Measurements from ENCODE around the gene MRTFA.
"Not testable (repeated sequence)": the region's sequence is repeated elsewhere in the genome, so short reads cannot be mapped to it uniquely, and the experiment has no call there.

MRTFA gene

DNA sequence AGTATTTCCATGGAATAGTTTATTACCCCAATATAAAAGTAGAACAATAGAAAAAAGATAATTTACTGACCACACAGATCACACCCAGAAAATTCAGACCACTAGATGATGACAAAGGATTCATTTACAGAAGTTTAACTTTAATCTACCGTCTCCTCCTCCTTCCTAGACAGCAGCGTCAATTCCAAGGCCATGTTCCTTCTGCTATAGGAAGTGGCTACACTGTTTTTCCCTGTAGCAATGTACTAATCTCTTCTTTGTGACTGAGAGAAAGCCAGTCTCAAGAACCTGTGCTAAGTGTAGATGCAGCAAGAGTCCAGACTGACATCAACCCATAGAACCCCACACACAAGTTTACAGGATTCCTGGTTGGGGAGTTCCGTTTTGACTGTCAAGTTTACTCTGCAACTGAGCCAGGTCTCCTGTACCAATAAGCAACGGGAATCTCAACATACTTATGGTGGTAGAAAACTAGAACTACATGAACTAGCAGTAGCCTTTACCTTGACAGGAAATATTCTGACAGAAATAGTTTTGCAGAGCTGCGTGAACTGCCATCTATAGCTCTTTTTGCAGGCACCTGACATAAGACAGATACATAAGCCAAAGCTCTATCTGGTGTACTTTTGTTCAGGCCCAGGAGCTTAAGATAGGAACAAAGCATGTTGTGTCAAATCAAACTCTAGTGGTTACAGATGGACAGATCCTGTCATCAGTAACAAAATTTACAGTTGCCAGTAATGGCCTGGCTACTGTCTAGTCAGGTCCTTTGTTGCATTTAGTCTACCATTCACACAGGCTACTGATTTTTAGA is 42.9 kb downstream of the MRTFA start:
- DNase-seq, result no peak

DNA sequence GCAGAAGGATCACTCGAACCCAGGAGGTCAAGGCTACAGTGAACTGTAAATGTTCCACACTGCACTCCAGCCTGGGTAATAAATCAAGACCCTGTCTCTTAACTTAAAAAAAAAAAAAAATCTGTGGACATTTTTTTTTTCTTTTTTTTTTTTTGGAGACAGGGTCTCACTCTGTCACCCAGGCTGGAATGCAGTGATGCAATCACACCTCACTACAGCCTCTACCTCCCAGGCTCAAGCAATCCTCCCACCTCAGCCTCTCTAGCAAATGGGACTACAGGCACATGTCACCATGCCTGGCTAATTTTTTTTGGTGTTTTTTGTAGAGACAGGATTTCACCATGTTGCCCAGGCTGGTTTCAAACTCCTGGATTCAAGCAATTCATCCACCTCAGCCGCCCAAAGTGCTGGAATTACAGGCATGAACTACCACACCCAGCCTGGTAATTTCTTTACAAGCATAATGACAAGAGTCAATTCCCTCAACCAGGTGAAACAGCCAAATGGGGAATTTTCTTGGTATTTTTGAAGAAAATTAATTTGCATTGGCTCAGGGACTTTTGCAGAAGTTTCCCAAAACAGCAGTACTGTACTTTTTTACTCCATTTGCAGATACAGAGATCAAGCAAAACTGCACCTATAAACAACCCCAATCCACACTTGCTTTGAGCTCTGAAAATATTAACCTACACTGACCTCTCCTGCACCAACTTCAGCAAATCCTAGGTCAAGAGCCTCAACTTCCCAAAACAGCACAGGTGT is 44.0 kb downstream of the MRTFA start:
- no peak for DNase-seq

DNA sequence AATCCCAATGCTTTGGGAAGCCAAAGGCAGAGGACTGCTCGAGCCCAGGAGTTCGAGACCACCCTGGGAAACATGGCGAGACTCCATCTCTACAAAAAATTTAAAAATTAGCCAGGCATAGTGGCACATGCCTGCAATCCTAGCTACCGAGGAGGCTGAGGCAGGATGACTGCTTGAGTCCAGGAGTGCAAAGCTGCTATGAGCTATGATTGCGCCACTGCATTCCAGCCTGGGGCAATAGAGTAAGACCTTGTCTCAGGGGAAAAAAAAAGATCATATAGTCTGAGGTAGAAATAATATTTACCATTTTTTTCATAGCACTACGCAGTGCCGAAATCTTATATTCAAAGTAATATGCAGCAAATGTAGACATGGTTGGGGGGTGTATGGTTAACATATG is 47.8 kb downstream of the MRTFA start:
- DNase-seq, result no peak

DNA sequence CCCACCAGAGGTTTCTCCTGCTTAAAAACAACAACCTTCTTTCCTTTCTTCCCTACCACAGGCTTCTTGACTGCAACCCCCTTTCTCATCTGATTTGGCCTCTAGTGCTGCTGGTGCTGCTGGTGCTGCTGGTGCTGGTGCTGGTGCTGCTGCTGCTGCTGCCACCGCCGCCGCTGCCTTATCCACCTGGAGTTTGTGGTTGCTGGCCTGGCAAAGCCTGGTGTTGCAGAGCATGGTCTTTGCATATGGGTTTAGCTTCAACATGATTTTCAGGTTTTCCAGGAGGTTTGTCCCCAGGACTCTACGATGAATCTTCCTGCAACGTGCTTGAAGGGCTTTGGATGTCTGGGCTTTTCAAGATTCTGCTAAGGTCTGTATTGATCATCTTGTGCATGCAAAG is 49.7 kb downstream of the MRTFA start:
- DNase-seq, result no peak

DNA sequence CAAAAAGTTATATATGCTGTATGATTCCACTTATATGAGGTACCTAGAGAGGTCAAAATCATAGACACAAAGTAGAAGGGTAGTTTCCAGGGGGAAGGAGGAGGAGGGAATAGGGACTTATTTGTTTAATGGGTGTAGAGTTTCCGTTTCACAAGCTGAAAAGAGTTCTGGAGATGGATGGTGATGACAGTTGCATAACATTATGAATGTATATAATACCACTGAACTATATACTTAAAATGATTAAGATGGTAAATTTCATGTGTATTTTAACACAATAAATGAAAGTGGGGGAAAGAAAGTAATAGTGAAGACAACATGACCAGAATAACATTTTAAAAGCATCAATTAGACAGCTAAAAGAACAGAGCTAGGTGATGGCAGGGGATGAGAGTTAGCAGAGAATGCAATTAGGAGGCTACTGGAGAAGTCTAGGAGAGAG is 51.2 kb downstream of the MRTFA start:
- DNase-seq, result no peak

DNA sequence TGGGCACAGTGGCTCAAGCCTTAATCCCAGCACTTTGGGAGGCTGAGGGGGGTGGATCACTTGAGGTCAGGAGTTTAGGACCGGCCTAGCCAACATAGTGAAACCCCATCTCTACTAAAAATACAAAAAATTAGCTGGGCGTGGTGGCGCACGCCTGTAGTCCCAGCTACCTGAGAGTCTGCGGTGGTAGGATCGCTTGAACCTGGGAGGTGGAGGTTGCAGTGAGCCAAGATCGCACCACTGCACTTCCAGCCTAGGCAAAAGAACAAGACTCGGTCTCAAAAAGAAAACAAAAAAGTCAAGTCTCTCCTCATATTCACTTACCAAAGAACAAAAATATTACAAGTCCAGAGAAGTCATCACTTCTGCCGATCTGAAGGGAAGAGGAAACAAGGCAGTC is 51.8 kb downstream of the MRTFA start:
- not testable (repeated sequence) for DNase-seq

DNA sequence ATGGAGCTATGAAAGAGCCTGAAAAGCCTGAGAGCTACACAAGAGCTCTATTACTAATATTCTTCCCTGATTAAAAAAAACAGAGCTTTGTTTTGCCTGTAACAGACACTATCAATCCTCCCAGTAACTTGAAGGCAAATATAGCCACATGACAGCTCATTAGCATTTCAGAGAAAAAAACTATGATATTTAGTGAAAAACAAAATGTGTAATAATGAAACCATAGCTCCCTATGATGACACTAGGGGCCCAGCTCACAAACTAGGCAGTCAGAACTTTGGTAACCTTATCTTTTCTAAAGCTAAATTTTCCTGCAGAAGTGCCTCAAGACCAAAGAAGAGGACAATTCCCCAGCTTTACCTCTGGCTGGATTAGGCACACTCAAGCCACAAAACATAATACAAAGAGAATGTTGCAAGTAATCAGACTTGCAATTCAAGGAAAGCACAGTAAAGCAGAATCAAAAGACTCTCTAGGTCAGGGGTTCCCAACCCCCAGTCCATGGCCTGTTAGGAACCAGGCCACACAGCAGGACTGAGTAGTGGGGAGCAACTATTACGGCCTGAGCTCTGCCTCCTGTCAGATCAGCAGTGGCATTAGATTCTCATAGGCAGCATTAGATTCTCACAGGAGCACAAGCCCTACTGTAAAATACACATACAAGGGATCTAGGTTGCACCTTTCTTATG is 53.3 kb downstream of the MRTFA start:
- no peak for DNase-seq

DNA sequence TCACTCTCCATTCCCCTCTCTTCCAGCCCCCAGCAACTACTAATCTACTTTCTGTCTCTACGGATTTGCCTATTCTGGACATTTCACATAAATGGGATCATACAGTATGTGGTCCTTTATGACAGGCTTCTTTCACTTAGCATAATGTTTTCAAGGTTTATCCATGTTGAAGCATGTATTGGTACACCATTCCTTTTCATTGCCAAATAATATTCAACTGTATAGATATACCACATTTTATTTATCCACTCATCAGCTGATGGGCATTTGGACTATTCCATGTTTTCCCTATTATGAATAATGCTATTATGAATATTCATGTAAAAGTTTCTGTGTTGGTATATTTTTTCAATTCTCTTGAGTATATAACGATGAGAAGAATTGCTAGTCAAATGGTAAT is 54.5 kb downstream of the MRTFA start:
- DNase-seq, result no peak

DNA sequence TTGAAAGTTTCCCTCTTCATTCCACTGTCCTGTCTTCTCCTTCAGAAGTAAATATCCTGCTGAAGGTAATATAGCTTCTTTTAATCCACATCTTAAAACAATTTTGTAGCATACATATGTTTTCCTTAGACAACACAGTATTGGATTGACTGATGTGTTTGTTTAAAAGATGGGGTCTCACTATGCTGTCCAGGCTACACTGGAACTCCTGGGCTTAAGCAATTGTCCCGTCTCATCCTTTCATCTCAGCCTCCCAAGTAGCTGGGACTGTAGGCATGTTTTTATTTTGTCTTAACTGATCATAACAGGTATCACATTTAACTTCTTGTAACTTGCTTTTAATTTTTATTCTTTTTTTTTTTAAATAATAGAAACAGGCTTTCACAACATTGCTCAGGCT is 55.9 kb downstream of the MRTFA start:
- DNase-seq, result no peak

DNA sequence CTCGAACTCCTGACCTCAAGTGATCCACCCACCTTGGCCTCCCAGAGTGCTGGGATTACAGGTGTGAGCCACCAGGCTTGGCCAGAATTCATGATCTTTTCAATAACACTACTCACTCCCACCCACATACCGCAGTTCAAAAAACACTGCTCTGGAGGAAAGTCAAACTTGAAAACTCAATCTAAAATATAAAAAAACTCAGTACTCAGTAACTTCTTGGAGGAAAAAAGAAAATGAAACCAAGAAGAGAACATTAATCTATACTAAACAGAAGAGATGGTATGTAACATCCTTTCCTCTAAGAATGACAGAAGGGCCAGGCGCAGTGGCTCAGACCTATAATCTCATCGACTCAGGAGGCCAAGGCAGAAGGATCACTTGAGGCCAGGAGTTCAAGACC is 58.3 kb downstream of the MRTFA start:
- DNase-seq, result peak; percentile 42

DNA sequence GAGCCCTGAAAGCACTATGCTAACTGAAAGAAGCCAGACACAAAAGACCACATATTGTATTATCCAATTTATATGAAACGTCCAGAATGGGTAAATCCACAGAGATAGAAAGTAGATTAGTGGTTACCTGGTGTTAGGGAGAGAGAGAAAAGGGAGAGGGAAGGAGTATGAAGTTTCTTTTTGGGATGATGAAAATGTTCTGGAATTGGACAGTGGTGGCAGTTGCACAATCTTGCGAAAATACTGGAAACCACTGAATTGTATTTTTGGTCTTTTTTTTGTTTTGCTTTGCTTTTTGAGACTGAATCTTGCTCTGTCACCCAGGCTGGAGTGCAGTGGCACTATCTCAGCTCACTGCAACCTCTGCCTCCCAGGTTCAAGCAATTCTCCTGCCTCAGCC is 63.5 kb downstream of the MRTFA start:
- no peak for DNase-seq

DNA sequence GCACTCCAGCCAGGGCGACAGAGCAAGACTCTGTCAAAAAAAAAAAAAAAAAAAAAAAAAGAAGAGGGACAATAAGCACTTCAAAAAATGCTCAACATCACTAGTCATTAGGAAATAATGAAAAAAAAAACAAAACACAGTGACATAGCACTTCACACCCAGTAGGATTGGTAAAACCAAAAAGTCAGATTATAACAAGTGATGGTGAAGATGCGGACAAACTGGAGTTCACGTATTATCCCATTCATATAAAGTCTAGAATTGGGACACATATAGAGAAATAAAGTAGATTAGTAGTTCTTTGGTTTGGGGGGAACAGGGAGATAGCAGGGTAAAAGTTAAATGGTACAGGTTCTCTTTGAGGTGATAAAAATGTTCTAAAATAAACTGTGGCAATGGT is 64.6 kb downstream of the MRTFA start:
- no peak for DNase-seq

DNA sequence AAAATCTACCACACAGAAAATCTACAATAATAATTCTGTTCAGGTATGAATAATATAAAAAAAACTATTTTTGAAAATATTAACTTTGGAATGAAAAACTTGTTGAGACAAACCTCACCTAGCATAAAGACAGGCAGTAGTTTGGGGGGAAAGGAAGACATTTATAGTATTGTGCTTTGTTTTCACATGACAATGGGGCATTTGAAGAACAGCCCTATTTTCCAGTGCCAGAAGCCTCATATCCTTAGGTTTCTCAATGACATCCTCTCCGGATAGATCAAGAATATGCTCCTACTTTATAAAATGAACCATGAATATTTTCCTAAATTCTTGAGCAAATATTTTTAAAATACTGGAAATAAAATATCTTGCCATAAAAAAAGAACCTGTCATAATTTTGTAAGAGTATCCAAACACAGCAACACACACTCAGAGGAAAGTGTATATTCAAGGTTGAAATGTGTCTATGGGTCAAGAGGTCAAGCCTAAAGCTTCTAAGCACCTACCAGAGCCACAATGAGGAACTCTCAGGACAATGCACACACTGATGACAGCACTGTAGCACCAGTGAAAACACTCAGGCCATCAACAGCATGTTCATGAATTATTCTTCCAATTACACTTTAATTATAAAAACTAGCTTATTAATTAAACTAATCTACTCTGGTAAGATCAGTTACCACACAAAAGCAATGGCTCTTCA is 68.7 kb downstream of the MRTFA start:
- DNase-seq, result no peak

DNA sequence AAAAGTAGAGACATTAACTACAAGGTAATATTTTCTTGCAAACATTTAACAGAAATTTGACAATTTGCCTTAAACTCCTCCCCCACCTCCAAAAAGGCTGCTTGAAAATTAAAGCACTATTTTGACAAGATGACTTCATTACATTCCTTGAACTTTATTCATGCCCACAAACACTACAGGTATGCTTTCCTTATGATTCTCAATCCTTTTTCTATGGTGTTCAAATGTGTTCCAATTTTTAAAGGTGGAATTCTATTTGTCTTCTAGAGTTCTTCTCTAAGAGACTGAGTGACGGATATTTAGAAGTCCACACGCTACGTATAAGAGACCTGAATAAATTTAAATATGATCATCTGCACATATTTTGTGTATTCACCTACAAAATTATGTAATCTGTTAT is 69.4 kb downstream of the MRTFA start:
- DNase-seq, result no peak

DNA sequence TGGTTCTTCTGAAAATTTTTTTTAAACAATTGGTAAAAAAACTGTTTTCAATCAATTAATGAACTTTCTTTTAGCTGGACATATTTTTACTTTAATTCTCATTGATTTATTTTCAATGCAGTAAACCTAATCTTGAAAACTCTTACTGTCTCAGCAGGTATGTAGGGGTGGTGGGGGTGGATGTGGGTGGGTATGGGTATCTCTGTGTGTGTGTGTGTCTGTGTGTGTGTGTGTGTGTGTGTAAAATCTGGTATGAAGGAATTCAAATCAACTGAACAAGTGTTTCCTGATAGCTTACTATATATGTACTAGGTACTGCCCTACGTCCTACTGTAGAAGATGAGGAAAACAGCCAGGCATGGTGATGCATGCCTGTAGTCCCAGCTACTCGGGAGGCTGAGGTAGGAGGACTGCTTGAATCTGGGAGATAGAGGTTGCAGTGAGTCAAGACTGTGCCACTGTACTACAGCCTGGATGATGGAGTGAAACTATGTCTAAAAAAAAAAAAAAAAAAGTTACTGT is 75.5 kb downstream of the MRTFA start:
- DNase-seq, result no peak

DNA sequence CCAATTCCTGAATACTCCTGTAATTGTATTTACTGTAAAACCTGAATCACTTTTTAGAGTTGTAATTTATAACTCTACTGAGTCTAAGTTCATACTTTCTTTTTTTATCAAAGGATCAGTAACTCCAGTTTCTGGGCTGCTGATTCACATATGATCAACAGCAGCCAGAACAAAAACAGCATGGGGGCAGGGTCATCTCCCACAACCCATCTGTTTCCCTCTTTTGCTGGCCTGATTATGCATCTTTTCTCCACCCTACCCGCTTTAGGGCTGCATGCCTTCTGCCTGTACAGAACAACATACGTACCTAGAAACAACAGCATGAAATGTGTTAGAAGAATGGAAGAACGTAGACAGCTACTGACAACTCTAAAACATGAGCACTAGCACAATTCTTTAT is 76.0 kb downstream of the MRTFA start:
- no peak for DNase-seq

DNA sequence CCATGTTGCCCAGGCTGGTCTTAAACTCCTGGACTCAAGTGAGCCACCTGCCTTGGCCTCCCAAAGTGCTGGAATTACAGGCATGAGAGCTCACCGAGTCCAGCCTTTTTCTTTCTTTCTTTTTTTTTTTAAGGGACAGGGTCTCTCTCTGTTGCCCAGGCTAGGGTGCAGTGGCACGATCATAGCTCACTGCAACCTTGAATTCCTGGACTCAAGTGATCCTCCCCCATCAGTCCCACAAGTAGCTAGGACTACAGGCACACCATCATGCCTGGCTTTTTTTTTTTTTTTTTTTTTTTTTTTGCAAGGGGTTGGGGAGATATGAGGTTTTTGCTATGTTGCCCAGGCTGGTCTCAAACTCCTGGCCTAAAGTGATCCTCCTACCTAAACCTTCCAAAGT is 78.5 kb downstream of the MRTFA start:
- no peak for DNase-seq

DNA sequence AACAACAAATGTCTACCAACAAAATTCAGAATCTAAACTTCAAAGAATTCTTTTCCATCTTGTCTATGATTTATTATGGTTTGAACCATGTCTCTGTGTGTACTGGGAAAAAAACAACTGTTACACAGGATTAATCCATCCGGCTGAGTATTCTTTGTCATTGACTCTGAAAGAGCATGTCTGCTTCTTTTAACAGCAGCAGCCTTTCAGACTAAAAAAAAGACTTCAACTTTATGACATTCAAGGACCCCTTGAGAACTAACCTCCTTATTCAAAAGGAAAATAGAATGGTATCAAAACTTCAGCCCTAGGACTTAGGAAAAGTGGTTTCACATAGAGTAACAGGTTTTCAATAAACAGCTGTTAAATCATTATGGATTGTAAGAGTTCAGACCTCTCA is 79.9 kb downstream of the MRTFA start:
- DNase-seq, result no peak

DNA sequence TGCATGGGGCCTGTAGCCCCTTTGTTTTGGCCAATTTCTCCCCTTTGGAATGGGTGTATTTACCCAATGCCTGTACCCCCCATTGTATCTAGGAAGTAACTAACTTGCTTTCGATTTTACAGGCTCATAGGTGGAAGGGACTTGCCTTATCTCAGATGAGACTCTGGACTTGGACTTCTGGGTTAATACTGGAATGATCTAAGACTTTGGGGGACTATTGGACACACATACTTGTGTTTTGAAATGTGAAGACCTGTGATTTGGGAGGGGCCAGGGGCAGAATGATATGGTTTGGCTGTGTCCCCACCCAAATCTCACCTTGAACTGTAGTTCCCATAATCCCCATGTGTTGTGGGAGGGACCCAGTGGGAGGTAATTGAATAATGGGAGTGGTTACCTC is 82.5 kb downstream of the MRTFA start:
- DNase-seq, result not testable (repeated sequence)

DNA sequence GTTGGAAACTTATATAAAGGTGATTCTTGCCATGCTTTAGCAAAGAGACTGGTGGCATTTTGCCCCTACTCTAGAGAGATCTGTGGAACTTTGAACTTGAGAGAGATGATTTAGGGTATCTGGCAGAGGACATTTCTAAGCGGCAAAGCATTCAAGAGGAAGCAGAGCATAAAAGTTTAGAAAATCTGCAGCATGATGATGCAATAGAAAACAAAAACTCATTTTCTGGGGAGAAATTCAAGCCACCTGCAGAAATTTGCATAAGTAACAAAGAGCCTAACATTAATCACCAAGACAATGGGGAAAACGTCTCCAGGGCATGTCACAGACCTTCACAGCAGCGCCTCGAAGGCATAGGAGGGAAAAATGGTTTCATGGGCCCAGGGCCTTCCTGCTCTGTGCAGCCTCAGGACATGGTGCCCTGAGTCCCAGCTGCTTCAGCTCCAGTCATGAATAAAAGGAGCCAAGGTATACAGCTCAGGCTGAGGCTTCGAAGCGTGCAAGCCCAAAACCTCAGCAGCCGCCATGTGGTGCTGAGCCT is 83.4 kb downstream of the MRTFA start:
- no peak for DNase-seq

DNA sequence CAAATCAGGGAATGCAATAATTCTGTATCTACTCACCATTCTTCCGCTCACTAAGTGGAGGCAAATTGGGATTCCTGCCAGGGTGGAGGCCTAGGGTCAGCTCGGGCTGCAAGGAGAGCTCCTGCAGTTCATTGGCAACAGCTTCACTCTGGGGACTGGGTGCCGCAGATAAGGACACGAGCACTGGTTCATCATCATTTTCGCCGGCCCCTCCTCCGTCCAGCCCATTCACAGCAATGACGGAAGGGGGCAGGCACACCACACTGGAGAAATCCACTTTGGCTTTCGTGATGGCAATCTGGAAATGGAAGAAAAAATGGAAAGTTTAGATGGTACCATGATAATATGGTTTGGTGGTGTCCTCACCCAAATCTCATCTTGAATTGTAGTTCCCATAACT is 84.4 kb downstream of the MRTFA start:
- DNase-seq, result no peak

DNA sequence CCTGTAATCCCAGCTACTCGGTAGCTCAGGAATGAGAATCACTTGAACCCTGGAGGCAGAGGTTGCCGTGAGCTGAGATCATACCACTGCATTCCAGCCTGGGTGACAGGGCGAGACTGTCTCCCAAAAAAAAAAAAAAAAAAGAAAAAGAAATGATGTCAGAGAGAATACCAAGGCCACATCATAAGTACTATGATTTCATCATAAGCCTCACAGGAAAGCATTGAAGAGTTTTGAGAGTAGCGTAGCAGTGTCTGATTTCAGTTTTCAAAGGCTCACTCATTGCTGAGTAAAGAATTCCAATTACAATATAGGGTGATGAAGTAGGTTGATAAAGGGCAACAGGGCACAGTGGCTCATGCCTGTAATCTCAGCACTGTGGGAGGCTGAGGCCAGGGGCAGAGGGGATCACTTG is 88.8 kb downstream of the MRTFA start:
- no peak for DNase-seq

DNA sequence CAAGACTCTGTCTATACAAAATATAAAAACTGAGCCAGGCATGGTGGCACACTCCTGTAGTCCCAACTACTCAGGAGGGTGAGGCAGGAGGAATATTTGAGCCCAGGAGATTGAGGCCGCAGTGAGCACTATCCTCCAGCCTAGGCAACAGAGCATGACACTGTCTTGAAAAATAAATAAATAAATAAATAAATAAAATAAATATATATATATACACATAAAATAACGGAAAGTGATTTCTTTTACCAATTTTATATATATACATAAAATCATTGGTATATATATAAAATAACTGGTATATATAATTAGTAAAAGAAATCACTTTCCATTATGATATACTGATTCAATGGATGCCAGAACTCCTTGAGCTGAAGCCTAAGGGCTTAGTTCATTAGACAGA is 91.8 kb downstream of the MRTFA start:
- no peak for DNase-seq

Measured in activated naive CD4-positive, alpha-beta T cell treated with anti-CD3 and anti-CD28 coated beads, Interleukin-2, amount 50 U/mL, for 16 hours (primary cell).